ENCODE results near the gene TLK1.

Gene TLK1

DNA sequence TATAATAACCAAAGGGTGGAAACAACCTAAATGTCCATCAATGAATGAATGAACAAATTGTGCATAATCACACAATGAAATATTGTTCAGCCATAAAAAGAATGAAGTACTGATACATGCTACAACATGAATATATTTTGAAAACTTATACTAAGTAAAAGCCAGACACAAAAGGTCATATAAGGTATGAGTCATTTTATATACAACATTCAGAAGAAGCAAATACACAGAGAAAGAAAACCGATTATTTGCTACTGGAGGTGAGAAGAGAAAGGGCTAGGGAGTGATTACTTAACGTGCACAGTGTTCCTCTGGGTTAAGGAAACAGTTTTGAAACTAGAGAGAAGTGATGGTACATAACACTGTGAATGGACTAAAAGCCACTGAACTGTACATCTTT is 126.4 kb downstream of the TLK1 start:
- TF ChIP-seq ZC3H10 (CRISPR knock-in tag; IDR thresholded peaks at IDR 0.05) (no peak), ZNF565 (CRISPR knock-in tag; conservative IDR thresholded peaks at IDR 0.05; ENCODE audit: low read depth) (no peak), TCF4 (CRISPR knock-in tag; IDR thresholded peaks at IDR 0.05; ENCODE audit: borderline replicate concordance) (no peak), BACH2 (CRISPR knock-in tag; IDR thresholded peaks at IDR 0.05; ENCODE audit: borderline replicate concordance) (no peak), ZNF70 (CRISPR knock-in tag; IDR thresholded peaks at IDR 0.05) (no peak), TOX (CRISPR knock-in tag; IDR thresholded peaks at IDR 0.05; ENCODE audit: borderline replicate concordance) (no peak), GLIS3 (CRISPR knock-in tag; IDR thresholded peaks at IDR 0.05) (no peak), TSHZ2 (CRISPR knock-in tag; IDR thresholded peaks at IDR 0.05) (no peak), OSR1 (CRISPR knock-in tag; IDR thresholded peaks at IDR 0.05) (no peak), ZFP3 (CRISPR knock-in tag; IDR thresholded peaks at IDR 0.05) (no peak)
- TF ChIP-seq, protein P1, sequence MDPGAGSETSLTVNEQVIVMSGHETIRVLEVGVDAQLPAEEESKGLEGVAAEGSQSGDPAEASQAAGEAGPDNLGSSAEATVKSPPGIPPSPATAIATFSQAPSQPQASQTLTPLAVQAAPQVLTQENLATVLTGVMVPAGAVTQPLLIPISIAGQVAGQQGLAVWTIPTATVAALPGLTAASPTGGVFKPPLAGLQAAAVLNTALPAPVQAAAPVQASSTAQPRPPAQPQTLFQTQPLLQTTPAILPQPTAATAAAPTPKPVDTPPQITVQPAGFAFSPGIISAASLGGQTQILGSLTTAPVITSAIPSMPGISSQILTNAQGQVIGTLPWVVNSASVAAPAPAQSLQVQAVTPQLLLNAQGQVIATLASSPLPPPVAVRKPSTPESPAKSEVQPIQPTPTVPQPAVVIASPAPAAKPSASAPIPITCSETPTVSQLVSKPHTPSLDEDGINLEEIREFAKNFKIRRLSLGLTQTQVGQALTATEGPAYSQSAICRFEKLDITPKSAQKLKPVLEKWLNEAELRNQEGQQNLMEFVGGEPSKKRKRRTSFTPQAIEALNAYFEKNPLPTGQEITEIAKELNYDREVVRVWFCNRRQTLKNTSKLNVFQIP (CRISPR knock-in tag; IDR thresholded peaks at IDR 0.05; ENCODE audit: borderline replicate concordance, low read depth): no peak
- ATAC-seq: no peak

DNA sequence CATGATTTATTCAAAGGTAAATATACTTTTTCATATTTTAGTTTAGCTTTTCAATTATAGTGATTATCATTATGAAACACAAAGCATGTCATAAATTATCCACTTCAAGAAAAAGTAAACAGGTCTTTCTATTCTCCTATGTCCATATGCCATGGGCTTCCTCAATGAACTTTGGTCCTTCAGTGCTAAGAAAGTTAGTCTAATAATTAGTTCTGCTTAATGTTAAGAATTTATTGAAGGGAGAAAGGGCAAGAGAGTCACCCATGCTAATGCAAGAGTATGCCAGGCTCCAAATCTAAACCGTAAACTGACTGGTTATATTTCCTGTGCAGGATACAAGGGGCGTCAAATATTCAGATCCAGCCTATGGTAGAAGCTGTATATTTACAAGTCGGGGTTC is 135.5 kb downstream of the TLK1 start:
- ATAC-seq: no peak
- no peak for TF ChIP-seq BACH2 (CRISPR knock-in tag; IDR thresholded peaks at IDR 0.05; ENCODE audit: borderline replicate concordance)
- TF ChIP-seq ZNF8 (CRISPR knock-in tag; IDR thresholded peaks at IDR 0.05): no peak
- no peak for TF ChIP-seq PPARA (CRISPR knock-in tag; IDR thresholded peaks at IDR 0.05; ENCODE audit: borderline replicate concordance)
- TF ChIP-seq, protein P2, sequence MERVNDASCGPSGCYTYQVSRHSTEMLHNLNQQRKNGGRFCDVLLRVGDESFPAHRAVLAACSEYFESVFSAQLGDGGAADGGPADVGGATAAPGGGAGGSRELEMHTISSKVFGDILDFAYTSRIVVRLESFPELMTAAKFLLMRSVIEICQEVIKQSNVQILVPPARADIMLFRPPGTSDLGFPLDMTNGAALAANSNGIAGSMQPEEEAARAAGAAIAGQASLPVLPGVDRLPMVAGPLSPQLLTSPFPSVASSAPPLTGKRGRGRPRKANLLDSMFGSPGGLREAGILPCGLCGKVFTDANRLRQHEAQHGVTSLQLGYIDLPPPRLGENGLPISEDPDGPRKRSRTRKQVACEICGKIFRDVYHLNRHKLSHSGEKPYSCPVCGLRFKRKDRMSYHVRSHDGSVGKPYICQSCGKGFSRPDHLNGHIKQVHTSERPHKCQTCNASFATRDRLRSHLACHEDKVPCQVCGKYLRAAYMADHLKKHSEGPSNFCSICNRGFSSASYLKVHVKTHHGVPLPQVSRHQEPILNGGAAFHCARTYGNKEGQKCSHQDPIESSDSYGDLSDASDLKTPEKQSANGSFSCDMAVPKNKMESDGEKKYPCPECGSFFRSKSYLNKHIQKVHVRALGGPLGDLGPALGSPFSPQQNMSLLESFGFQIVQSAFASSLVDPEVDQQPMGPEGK (CRISPR knock-in tag; IDR thresholded peaks at IDR 0.05; ENCODE audit: borderline replicate concordance): no peak
- TF ChIP-seq RARB (CRISPR knock-in tag; IDR thresholded peaks at IDR 0.05): no peak

- ATAC-seq: no peak
- TF ChIP-seq ZNF8 (CRISPR knock-in tag; IDR thresholded peaks at IDR 0.05): no peak
- TF ChIP-seq RARB (CRISPR knock-in tag; IDR thresholded peaks at IDR 0.05): no peak
- no peak for TF ChIP-seq CSRNP3 (CRISPR knock-in tag; IDR thresholded peaks at IDR 0.05)
- no peak for TF ChIP-seq ESRRG (CRISPR knock-in tag; IDR thresholded peaks at IDR 0.05)
- no peak for TF ChIP-seq CREB5 (CRISPR knock-in tag; IDR thresholded peaks at IDR 0.05; ENCODE audit: low read depth)
- TF ChIP-seq ZFP3 (CRISPR knock-in tag; IDR thresholded peaks at IDR 0.05): no peak
- no peak for TF ChIP-seq OSR1 (CRISPR knock-in tag; IDR thresholded peaks at IDR 0.05)
- TF ChIP-seq ZNF70 (CRISPR knock-in tag; IDR thresholded peaks at IDR 0.05): no peak
- TF ChIP-seq ZC3H10 (CRISPR knock-in tag; IDR thresholded peaks at IDR 0.05): no peak
- no peak for TF ChIP-seq ZNF565 (CRISPR knock-in tag; conservative IDR thresholded peaks at IDR 0.05; ENCODE audit: low read depth)
- TF ChIP-seq GLIS3 (CRISPR knock-in tag; IDR thresholded peaks at IDR 0.05): no peak
- TF ChIP-seq SNAI2 (CRISPR knock-in tag; IDR thresholded peaks at IDR 0.05): no peak
- TF ChIP-seq, protein P2 (CRISPR knock-in tag; IDR thresholded peaks at IDR 0.05; ENCODE audit: borderline replicate concordance): no peak
- TF ChIP-seq ARNTL (CRISPR knock-in tag; IDR thresholded peaks at IDR 0.05; ENCODE audit: borderline replicate concordance, low read depth): no peak
- no peak for TF ChIP-seq ZFP30 (CRISPR knock-in tag; IDR thresholded peaks at IDR 0.05)
- no peak for TF ChIP-seq BACH2 (CRISPR knock-in tag; IDR thresholded peaks at IDR 0.05; ENCODE audit: borderline replicate concordance)
- TF ChIP-seq, protein P1 (CRISPR knock-in tag; IDR thresholded peaks at IDR 0.05; ENCODE audit: borderline replicate concordance, low read depth): no peak
- TF ChIP-seq TSHZ2 (CRISPR knock-in tag; IDR thresholded peaks at IDR 0.05): no peak
- TF ChIP-seq PPARA (CRISPR knock-in tag; IDR thresholded peaks at IDR 0.05; ENCODE audit: borderline replicate concordance): no peak
Observed at GRCh38 chr2:171018522-171018921, 142.2 kb downstream of the TLK1 start.
